Transverse colon (tissue), 4 donors: ENCODE measurements around the gene PKLR.

Source experiments
- POLR2A ChIP-seq: fragments of 450-650 bp; IDR thresholded peaks from one replicate; pipeline ENCODE4 v1.6.1; 2016; ENCODE audit warnings: antibody characterized with exemption, mild to moderate bottlenecking, moderate library complexity
- POLR2AphosphoS5 ChIP-seq, 3 donors: sonication (generic); formaldehyde crosslinking; IDR thresholded peaks; one replicate each; pipeline ENCODE4 v1.6.1; 2016; ENCODE audit warnings: antibody characterized with exemption in 3 of 3
- TF ChIP-seq, protein P1 (sequence below), 5 experiments: fragments of 200-600 bp in 3 of 5; fragments of 450-650 bp in 2 of 5; sonication (generic) in 3 of 5; IDR thresholded peaks; 1 replicate in 2 of 5; 2 replicates in 3 of 5; pipeline ENCODE4 v1.5.1; 2016 to 2017; ENCODE audit warnings: antibody characterized with exemption in 5 of 5, inconsistent platforms in 3 of 5, mild to moderate bottlenecking in 2 of 5, moderate library complexity in 1 of 5

DNA sequence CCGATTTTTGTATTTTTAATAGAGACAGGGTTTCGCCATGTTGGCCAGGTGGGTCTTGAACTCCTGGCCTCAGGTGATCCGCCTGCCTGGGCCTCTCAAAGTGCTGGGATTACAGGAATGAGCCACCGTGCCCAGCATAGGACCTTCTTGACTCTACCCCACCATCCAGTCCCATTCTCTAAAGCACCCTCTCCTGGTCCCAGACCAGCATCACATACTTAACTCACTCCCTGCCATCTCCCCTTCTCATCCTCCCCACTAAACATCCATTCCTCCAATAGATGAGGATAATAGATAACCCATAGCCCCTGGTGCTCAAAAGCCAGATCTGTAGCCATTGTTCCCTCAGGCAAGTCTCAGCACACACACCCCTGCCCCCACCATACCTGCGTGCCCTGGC, 48.0 kb downstream of the PKLR start:
- TF ChIP-seq POLR2A, result no peak
- TF ChIP-seq, protein P1, sequence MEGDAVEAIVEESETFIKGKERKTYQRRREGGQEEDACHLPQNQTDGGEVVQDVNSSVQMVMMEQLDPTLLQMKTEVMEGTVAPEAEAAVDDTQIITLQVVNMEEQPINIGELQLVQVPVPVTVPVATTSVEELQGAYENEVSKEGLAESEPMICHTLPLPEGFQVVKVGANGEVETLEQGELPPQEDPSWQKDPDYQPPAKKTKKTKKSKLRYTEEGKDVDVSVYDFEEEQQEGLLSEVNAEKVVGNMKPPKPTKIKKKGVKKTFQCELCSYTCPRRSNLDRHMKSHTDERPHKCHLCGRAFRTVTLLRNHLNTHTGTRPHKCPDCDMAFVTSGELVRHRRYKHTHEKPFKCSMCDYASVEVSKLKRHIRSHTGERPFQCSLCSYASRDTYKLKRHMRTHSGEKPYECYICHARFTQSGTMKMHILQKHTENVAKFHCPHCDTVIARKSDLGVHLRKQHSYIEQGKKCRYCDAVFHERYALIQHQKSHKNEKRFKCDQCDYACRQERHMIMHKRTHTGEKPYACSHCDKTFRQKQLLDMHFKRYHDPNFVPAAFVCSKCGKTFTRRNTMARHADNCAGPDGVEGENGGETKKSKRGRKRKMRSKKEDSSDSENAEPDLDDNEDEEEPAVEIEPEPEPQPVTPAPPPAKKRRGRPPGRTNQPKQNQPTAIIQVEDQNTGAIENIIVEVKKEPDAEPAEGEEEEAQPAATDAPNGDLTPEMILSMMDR (IDR thresholded peaks at IDR 0.05), result no peak
- TF ChIP-seq POLR2AphosphoS5 (IDR thresholded peaks at IDR 0.05), result no peak
